Measurements from ENCODE around the gene CDK18.
"Not testable (repeated sequence)": the region's sequence is repeated elsewhere in the genome, so short reads cannot be mapped to it uniquely, and the experiment has no call there.

Gene CDK18

GRCh38 chr1:205472737-205473441, 31.6 kb upstream of the CDK18 start:
- Histone ChIP-seq H3K9me3 (ENCODE audit: control insufficient read depth, low read length) (peaks cover 16% of the 10 kb centered on the region), H3K27ac (ENCODE audit: low read depth, low read length, severe bottlenecking) (no peak overlapping the region), H3K4me3 (ENCODE audit: extremely low read depth, insufficient read depth, low read length, poor library complexity, severe bottlenecking) (no peak overlapping the region), H3K36me3 (ENCODE audit: control insufficient read depth, insufficient read depth, low read length) (no peaks in the 10 kb centered on the region), H3K4me1 (ENCODE audit: control insufficient read depth, insufficient read depth, low read length, poor library complexity, severe bottlenecking) (peaks cover 4% of the 10 kb centered on the region)
- WGBS, 2 experiments (ENCODE audit: insufficient coverage in 2 of 2): 37 to 40% methylated on average over 8 of the region's 13 CpGs

- H3K4me1 ChIP-seq (ENCODE audit: control insufficient read depth, insufficient read depth, low read length, poor library complexity, severe bottlenecking): peaks cover 4% of the 10 kb centered on the region
- 71 to 86% methylated on average over 1 to 2 of the region's 4 CpGs for WGBS, 2 experiments (ENCODE audit: insufficient coverage in 2 of 2)
- peaks cover 16% of the 10 kb centered on the region for H3K9me3 ChIP-seq (ENCODE audit: control insufficient read depth, low read length)
- no peak overlapping the region for H3K27ac ChIP-seq (ENCODE audit: low read depth, low read length, severe bottlenecking)
- H3K36me3 ChIP-seq (ENCODE audit: control insufficient read depth, insufficient read depth, low read length): no peaks in the 10 kb centered on the region
- no peak overlapping the region for H3K4me3 ChIP-seq (ENCODE audit: extremely low read depth, insufficient read depth, low read length, poor library complexity, severe bottlenecking)
Observed at GRCh38 chr1:205473475-205473874, 31.0 kb upstream of the CDK18 start.

DNA sequence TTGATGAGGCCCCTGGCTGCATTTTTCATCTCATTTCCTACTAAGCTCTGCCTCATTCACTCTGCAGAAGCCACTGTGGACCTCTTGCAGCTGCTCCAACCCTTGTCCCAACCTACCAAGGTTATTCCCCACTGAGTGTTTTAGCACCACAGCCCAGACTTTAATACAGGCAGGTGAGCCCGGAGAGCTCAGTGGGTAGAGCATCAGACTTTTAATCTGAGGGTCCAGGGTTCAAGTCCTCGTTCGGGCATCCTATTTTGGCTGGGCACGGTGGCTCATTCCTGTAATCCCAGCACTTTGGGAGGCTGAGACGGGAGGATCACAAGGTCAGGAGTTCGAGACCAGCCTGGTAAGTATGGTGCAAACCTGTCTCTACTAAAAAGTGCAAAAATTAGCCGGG, 30.5 kb upstream of the CDK18 start:
- no peaks in the 10 kb centered on the region for H3K36me3 ChIP-seq (ENCODE audit: control insufficient read depth, insufficient read depth, low read length)
- H3K4me1 ChIP-seq (ENCODE audit: control insufficient read depth, insufficient read depth, low read length, poor library complexity, severe bottlenecking): peaks cover 4% of the 10 kb centered on the region
- no peak overlapping the region for H3K27ac ChIP-seq (ENCODE audit: low read depth, low read length, severe bottlenecking)
- H3K9me3 ChIP-seq (ENCODE audit: control insufficient read depth, low read length): peaks cover 16% of the 10 kb centered on the region
- H3K4me3 ChIP-seq (ENCODE audit: extremely low read depth, insufficient read depth, low read length, poor library complexity, severe bottlenecking): no peak overlapping the region
- 93 to 94% methylated on average over 6 to 7 of the region's 7 CpGs for WGBS, 2 experiments (ENCODE audit: insufficient coverage in 2 of 2)

GRCh38 chr1:205474571-205474970, 29.9 kb upstream of the CDK18 start:
- Histone ChIP-seq H3K36me3 (ENCODE audit: control insufficient read depth, insufficient read depth, low read length) (no peaks in the 10 kb centered on the region), H3K9me3 (ENCODE audit: control insufficient read depth, low read length) (peaks cover 16% of the 10 kb centered on the region), H3K4me3 (ENCODE audit: extremely low read depth, insufficient read depth, low read length, poor library complexity, severe bottlenecking) (no peak overlapping the region), H3K4me1 (ENCODE audit: control insufficient read depth, insufficient read depth, low read length, poor library complexity, severe bottlenecking) (peaks cover 4% of the 10 kb centered on the region), H3K27ac (ENCODE audit: low read depth, low read length, severe bottlenecking) (no peak overlapping the region)
- WGBS, 2 experiments (ENCODE audit: insufficient coverage in 2 of 2): 90 to 100% methylated on average over 1 to 2 of the region's 3 CpGs

DNA sequence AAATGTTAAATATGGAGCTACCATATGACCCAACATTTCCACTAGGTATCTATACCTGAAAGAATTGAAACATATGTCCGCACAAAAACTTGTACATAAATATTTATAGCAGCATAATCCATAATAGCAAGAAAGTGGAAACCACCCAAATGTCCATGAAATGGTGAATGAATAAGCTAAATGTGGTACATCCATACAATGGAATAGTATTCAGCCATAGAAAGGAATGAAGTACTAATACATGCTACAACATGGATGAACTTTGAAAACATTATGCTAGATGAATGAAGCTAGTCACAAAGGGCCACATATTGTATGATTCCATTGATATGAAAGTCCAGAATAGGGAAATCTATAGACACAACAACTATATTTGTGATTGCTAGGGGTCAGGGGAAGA, 28.6 kb upstream of the CDK18 start:
- Histone ChIP-seq H3K36me3 (ENCODE audit: control insufficient read depth, insufficient read depth, low read length) (no peaks in the 10 kb centered on the region), H3K9me3 (ENCODE audit: control insufficient read depth, low read length) (peaks cover 16% of the 10 kb centered on the region), H3K4me3 (ENCODE audit: extremely low read depth, insufficient read depth, low read length, poor library complexity, severe bottlenecking) (no peak overlapping the region), H3K4me1 (ENCODE audit: control insufficient read depth, insufficient read depth, low read length, poor library complexity, severe bottlenecking) (peaks cover 4% of the 10 kb centered on the region), H3K27ac (ENCODE audit: low read depth, low read length, severe bottlenecking) (no peak overlapping the region)
- WGBS, 2 experiments (ENCODE audit: insufficient coverage in 2 of 2): no CpG with 5 or more reads among the region's 1 CpG

- no peak overlapping the region for H3K4me3 ChIP-seq (ENCODE audit: extremely low read depth, insufficient read depth, low read length, poor library complexity, severe bottlenecking)
- H3K9me3 ChIP-seq (ENCODE audit: control insufficient read depth, low read length): peaks cover 16% of the 10 kb centered on the region
- no peaks in the 10 kb centered on the region for H3K36me3 ChIP-seq (ENCODE audit: control insufficient read depth, insufficient read depth, low read length)
- H3K4me1 ChIP-seq (ENCODE audit: control insufficient read depth, insufficient read depth, low read length, poor library complexity, severe bottlenecking): peaks cover 4% of the 10 kb centered on the region
- 86 to 90% methylated on average over 1 to 3 of the region's 4 CpGs for WGBS, 2 experiments (ENCODE audit: insufficient coverage in 2 of 2)
- no peak overlapping the region for H3K27ac ChIP-seq (ENCODE audit: low read depth, low read length, severe bottlenecking)
Observed at GRCh38 chr1:205476648-205477047, 27.8 kb upstream of the CDK18 start.

- Histone ChIP-seq H3K4me1 (ENCODE audit: control insufficient read depth, insufficient read depth, low read length, poor library complexity, severe bottlenecking) (peaks cover 4% of the 10 kb centered on the region), H3K4me3 (ENCODE audit: extremely low read depth, insufficient read depth, low read length, poor library complexity, severe bottlenecking) (no peak overlapping the region), H3K27ac (ENCODE audit: low read depth, low read length, severe bottlenecking) (no peak overlapping the region), H3K36me3 (ENCODE audit: control insufficient read depth, insufficient read depth, low read length) (no peaks in the 10 kb centered on the region), H3K9me3 (ENCODE audit: control insufficient read depth, low read length) (peaks cover 16% of the 10 kb centered on the region)
- 42 to 63% methylated on average over 2 to 4 of the region's 6 CpGs for WGBS, 2 experiments (ENCODE audit: insufficient coverage in 2 of 2)
Observed at GRCh38 chr1:205477121-205477758, 27.2 kb upstream of the CDK18 start.

DNA sequence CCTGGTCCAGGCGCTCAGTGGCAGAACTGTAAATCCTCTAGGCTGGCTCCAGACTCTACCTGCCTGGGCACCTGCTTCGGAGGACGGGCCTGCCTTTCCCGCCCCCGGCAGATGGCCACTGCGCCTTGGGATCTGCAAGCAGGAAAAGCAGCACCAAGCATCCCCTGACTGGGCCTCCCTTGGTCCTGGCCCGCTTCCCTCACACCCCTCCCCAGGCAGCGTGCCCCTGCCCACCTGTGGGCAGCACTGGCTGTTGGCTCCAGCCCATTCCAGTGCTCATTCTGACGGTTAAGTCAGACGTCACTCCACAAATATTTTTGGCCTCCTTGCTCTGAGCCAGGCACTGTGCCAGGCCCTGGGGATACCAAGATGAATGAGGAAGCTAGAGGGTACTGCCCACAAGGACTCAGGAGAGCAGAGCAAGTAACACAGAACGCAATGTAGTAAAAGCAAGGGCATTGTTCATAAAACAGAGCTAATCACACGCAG, 26.7 kb upstream of the CDK18 start:
- H3K4me1 ChIP-seq (ENCODE audit: control insufficient read depth, insufficient read depth, low read length, poor library complexity, severe bottlenecking): peaks cover 4% of the 10 kb centered on the region
- H3K36me3 ChIP-seq (ENCODE audit: control insufficient read depth, insufficient read depth, low read length): no peaks in the 10 kb centered on the region
- no peak overlapping the region for H3K4me3 ChIP-seq (ENCODE audit: extremely low read depth, insufficient read depth, low read length, poor library complexity, severe bottlenecking)
- peaks cover 16% of the 10 kb centered on the region for H3K9me3 ChIP-seq (ENCODE audit: control insufficient read depth, low read length)
- 90 to 94% methylated on average over 11 to 12 of the region's 12 CpGs for WGBS, 2 experiments (ENCODE audit: insufficient coverage in 2 of 2)
- no peak overlapping the region for H3K27ac ChIP-seq (ENCODE audit: low read depth, low read length, severe bottlenecking)

DNA sequence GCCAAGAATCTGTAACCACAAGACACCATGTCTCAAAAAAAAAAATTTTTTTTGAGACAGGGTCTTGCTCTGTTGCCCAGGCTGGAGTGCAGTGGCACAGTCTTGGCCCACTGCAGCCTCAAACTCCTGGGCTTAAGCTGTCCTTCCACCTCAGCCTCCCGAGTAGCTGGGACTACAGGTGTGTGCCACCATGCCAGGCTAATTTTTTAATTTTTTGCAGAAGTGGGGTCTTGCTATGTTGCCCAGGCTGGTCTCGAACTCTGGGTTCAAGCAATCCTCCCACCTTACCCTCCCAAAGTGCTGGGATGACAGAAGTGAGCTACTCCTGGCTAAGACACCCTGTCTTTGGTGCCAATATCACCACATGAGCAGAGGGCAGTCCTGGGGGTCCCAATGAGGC, 25.5 kb upstream of the CDK18 start:
- H3K27ac ChIP-seq (ENCODE audit: low read depth, low read length, severe bottlenecking); H3K36me3 ChIP-seq (ENCODE audit: control insufficient read depth, insufficient read depth, low read length); H3K4me3 ChIP-seq (ENCODE audit: extremely low read depth, insufficient read depth, low read length, poor library complexity, severe bottlenecking); H3K4me1 ChIP-seq (ENCODE audit: control insufficient read depth, insufficient read depth, low read length, poor library complexity, severe bottlenecking): not testable (repeated sequence)
- WGBS, 2 experiments (ENCODE audit: insufficient coverage in 2 of 2): 86% methylated on average over 1 to 2 of the region's 2 CpGs
- peaks cover 16% of the 10 kb centered on the region for H3K9me3 ChIP-seq (ENCODE audit: control insufficient read depth, low read length)

DNA sequence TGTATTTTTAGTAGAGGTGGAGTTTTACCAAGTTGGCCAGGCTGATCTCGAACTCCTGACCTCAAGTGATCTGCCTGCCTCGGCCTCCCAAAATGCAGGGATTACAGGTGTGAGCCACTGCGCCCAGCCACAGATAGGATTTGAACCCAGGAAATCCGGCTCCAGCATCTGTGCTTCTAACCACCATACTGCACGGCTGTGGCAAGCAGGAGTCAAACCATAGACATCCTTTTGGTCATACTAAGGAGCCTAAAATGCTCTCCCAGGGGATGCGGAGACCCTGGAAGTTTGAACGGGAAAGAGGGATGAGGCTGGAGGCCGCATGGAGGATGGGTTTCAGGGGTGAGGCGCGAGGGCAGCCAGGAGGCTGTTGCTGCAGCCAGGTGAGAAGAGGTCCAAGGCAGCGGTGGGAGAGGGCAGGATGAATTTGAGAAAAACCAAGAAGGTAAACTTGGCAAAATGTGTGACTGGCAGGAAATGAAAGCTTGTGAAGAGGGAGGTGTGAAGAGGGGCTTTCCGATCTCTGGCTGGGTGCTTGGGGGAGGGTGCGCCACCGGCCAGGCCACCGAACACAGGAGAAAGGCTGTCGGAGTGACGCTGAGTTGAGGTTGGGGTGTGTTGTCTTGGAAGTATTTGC, 24.0 kb upstream of the CDK18 start:
- H3K36me3 ChIP-seq (ENCODE audit: control insufficient read depth, insufficient read depth, low read length): no peaks in the 10 kb centered on the region
- 66 to 78% methylated on average over 12 to 14 of the region's 17 CpGs for WGBS, 2 experiments (ENCODE audit: insufficient coverage in 2 of 2)
- no peaks in the 10 kb centered on the region for H3K4me1 ChIP-seq (ENCODE audit: control insufficient read depth, insufficient read depth, low read length, poor library complexity, severe bottlenecking)
- peaks cover 6% of the 10 kb centered on the region for H3K9me3 ChIP-seq (ENCODE audit: control insufficient read depth, low read length)
- no peak overlapping the region for H3K4me3 ChIP-seq (ENCODE audit: extremely low read depth, insufficient read depth, low read length, poor library complexity, severe bottlenecking)
- no peak overlapping the region for H3K27ac ChIP-seq (ENCODE audit: low read depth, low read length, severe bottlenecking)

GRCh38 chr1:205481218-205481617, 23.3 kb upstream of the CDK18 start:
- Histone ChIP-seq H3K9me3 (ENCODE audit: control insufficient read depth, low read length) (no peaks in the 10 kb centered on the region), H3K36me3 (ENCODE audit: control insufficient read depth, insufficient read depth, low read length) (no peaks in the 10 kb centered on the region), H3K4me1 (ENCODE audit: control insufficient read depth, insufficient read depth, low read length, poor library complexity, severe bottlenecking) (no peaks in the 10 kb centered on the region), H3K4me3 (ENCODE audit: extremely low read depth, insufficient read depth, low read length, poor library complexity, severe bottlenecking) (no peak overlapping the region), H3K27ac (ENCODE audit: low read depth, low read length, severe bottlenecking) (no peak overlapping the region)
- WGBS, 2 experiments (ENCODE audit: insufficient coverage in 2 of 2): 60 to 66% methylated on average over 11 of the region's 11 CpGs

Measured in mesodermal cell (in vitro differentiated cells).